ENCODE measurements around the gene STARD8.
"Not testable (repeated sequence)": the region's sequence is repeated elsewhere in the genome, so short reads cannot be mapped to it uniquely, and the experiment has no call there.

STARD8 gene

GRCh38 chrX:68732906-68733493 is 85.5 kb downstream of the STARD8 start:
- Mint-ChIP-seq H3K9me3 (no peaks in the 10 kb centered on the region), H3K4me1 (no peaks in the 10 kb centered on the region), H3K4me3 (no peak overlapping the region), H3K27ac (no peak overlapping the region), H3K27me3 (peaks cover 10% of the 10 kb centered on the region)
- peak; percentile 45 to 59 for DNase-seq
- no peak for ATAC-seq

DNA sequence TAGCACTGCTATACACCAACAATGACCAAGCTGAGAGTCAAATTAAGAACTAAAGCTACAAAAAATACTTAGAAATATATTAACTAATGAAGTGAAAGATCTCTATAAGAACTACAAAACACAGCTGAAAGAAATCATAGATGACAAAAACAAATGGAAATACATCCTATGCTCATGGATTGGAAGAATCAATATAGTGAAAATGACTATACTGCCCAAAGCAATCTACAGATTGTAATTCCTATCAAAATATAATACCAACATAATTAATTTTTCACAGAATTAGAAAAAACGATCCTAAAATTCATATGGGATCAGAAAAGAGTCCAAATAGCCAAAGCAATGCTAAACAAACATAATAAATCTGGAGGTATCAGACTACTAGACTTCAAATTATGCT is 87.8 kb downstream of the STARD8 start:
- H3K4me1 Mint-ChIP-seq, result no peaks in the 10 kb centered on the region
- no peak overlapping the region for H3K4me3 Mint-ChIP-seq
- no peak overlapping the region for H3K27ac Mint-ChIP-seq
- peaks cover 8% of the 10 kb centered on the region for H3K27me3 Mint-ChIP-seq
- H3K9me3 Mint-ChIP-seq, result no peaks in the 10 kb centered on the region
- ATAC-seq (no peak), DNase-seq (no peak)

DNA sequence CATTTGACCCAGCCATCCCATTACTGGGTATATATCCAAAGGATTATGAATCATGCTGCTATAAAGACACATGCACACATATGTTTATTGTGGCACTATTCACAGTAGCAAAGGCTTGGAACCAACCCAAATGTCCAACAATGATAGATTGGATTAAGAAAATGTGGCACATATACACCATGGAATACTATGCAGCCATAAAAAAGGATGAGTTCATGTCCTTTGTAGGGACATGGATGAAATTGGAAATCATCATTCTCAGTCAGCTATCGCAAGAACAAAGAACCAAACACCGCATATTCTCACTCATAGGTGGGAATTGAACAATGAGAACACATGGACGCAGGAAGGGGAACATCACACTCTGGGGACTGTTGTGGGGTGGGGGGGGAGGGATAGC is 94.4 kb downstream of the STARD8 start:
- not testable (repeated sequence) for H3K4me1 Mint-ChIP-seq, H3K4me3 Mint-ChIP-seq, ATAC-seq, DNase-seq, H3K27ac Mint-ChIP-seq, H3K27me3 Mint-ChIP-seq, H3K9me3 Mint-ChIP-seq

DNA sequence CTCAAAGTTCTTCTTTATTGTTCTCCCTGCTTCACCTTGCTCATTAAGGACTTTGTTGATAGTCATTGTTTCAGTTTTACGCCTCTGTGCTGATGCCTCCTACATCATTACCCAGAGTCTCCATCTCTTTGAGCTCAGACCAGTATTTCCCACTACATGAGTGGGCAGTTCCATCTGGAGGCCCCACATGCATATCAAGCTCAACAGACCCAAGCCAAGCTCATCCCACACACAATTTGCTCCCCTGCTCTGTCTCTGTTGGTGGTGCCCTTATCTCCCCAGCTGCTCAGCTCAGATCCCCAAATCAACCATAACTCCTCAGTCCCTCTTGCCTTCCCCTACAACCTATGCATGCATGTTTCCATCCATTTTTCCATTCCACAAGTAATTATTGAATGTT is 96.3 kb downstream of the STARD8 start:
- H3K4me3 Mint-ChIP-seq, result no peak overlapping the region
- no peak for ATAC-seq
- H3K27ac Mint-ChIP-seq, result no peak overlapping the region
- DNase-seq, result no peak
- no peaks in the 10 kb centered on the region for H3K27me3 Mint-ChIP-seq
- H3K4me1 Mint-ChIP-seq, result peaks cover 6% of the 10 kb centered on the region
- no peaks in the 10 kb centered on the region for H3K9me3 Mint-ChIP-seq

DNA sequence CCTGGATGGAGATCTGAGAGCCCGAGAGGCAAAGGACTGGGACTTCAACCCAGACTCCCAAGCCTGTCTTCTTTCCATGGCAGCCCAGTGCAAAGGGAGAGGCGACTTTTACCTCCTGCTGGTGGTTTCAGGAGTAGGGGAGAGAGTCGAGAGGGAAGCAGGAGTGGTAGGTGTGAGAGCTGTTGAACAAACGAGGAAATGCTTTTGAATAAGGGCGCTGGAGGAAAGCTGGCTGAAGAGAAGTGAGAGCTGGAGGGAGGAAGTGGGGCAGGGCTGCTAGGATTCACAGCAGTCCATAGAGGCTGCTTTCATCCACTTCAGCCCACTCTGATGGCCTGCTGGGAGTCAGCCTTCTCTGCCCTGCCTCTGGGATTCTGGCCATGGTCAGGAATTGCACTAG is 99.5 kb downstream of the STARD8 start:
- H3K4me3 Mint-ChIP-seq, result no peak overlapping the region
- H3K27me3 Mint-ChIP-seq, result no peaks in the 10 kb centered on the region
- ATAC-seq, result no peak
- DNase-seq, result no peak
- H3K9me3 Mint-ChIP-seq, result no peaks in the 10 kb centered on the region
- no peak overlapping the region for H3K27ac Mint-ChIP-seq
- H3K4me1 Mint-ChIP-seq, result peaks cover 6% of the 10 kb centered on the region

DNA sequence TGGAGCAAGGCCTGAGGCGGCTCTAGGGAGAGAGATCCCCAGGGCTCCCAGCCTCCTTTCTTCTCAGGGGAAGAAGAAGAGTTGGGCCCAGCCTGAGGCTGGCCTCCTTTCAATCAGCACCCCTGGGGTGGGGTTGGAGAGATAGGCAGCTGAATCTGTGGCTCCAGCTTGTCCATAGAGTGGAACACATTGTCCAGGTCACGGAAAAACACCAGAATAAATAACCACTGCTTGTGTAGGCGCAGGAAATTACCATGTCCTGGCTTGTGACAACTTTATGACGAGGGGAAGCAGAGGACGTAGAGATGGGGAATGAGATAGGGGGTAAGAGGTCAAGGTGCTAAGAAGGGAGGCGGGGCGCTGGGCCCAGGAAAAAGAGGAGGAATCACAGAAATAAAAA is 100.6 kb downstream of the STARD8 start:
- ATAC-seq (peak; percentile 29), DNase-seq (no peak)
- H3K27me3 Mint-ChIP-seq, result no peaks in the 10 kb centered on the region
- peaks cover 6% of the 10 kb centered on the region for H3K4me1 Mint-ChIP-seq
- no peaks in the 10 kb centered on the region for H3K9me3 Mint-ChIP-seq
- no peak overlapping the region for H3K4me3 Mint-ChIP-seq
- peak overlapping the region in 1 of 2 donors; percentile 72 for H3K27ac Mint-ChIP-seq

DNA sequence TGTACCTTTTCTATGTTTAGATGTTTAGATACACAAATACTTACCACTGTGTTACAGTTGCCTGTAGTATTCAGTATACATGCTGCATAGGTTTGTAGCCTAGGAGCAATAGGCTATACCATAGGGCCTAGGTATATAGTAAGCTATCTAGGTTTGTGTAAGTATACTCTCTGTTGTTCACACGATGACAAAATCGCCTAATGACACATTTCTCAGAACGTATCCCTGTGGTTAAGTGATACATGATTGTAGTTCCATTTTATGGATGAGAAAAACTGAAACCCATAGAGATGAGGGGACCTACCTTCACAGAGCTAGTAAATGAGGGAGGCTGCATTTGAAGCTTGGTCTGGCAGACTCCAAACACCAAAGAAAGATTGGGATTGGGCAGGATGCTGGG is 102.0 kb downstream of the STARD8 start:
- peaks cover 0 to 7% of the 10 kb centered on the region in 2 donors for H3K9me3 Mint-ChIP-seq
- peak; percentile 82 for ATAC-seq
- no peak overlapping the region for H3K27ac Mint-ChIP-seq
- H3K4me1 Mint-ChIP-seq, result peaks cover 6% of the 10 kb centered on the region
- no peak overlapping the region for H3K4me3 Mint-ChIP-seq
- no peaks in the 10 kb centered on the region for H3K27me3 Mint-ChIP-seq
- DNase-seq, result no peak

GRCh38 chrX:68750316-68750715 is 102.8 kb downstream of the STARD8 start:
- DNase-seq (no peak), ATAC-seq (no peak)
- peaks cover 0 to 7% of the 10 kb centered on the region in 2 donors for H3K9me3 Mint-ChIP-seq
- H3K4me1 Mint-ChIP-seq, result peaks cover 6% of the 10 kb centered on the region
- no peak overlapping the region for H3K27ac Mint-ChIP-seq
- no peaks in the 10 kb centered on the region for H3K27me3 Mint-ChIP-seq
- H3K4me3 Mint-ChIP-seq, result no peak overlapping the region

GRCh38 chrX:68751372-68751771 is 103.9 kb downstream of the STARD8 start:
- ATAC-seq (no peak), DNase-seq (no peak)
- Mint-ChIP-seq H3K27ac (no peak overlapping the region), H3K4me1 (peaks cover 6% of the 10 kb centered on the region), H3K27me3 (no peaks in the 10 kb centered on the region), H3K9me3 (peaks cover 0 to 7% of the 10 kb centered on the region in 2 donors), H3K4me3 (no peak overlapping the region)

GRCh38 chrX:68753218-68753617 is 105.8 kb downstream of the STARD8 start:
- H3K9me3 Mint-ChIP-seq, result peaks cover 0 to 7% of the 10 kb centered on the region in 2 donors
- DNase-seq (no peak), ATAC-seq (no peak)
- H3K4me3 Mint-ChIP-seq, result no peak overlapping the region
- peaks cover 2% of the 10 kb centered on the region for H3K4me1 Mint-ChIP-seq
- H3K27me3 Mint-ChIP-seq, result no peaks in the 10 kb centered on the region
- no peak overlapping the region for H3K27ac Mint-ChIP-seq

DNA sequence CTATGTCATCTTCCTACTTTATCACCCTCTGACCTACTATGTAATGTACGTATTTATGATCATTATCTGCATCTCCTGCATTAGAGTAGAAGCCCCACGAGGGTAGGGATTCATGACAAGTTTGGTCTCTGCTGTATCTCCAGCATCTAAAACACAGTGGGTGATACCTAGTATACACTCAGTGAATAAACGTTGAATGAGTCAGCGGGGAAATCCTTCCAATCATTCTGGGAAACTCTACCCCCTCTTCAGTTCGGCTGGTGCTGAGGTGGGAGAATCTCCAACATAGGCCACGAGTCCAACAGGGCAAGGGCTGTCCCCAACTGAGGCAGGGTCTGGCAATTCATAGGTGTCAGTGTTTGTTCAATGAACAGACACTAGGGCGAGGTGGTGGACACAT is 106.9 kb downstream of the STARD8 start:
- Mint-ChIP-seq H3K4me3 (no peak overlapping the region), H3K9me3 (peaks cover 0 to 7% of the 10 kb centered on the region in 2 donors), H3K27ac (no peak overlapping the region), H3K4me1 (no peaks in the 10 kb centered on the region), H3K27me3 (no peaks in the 10 kb centered on the region)
- ATAC-seq (peak; percentile 62), DNase-seq (peak in 1 of 2 donors; percentile 10)

DNA sequence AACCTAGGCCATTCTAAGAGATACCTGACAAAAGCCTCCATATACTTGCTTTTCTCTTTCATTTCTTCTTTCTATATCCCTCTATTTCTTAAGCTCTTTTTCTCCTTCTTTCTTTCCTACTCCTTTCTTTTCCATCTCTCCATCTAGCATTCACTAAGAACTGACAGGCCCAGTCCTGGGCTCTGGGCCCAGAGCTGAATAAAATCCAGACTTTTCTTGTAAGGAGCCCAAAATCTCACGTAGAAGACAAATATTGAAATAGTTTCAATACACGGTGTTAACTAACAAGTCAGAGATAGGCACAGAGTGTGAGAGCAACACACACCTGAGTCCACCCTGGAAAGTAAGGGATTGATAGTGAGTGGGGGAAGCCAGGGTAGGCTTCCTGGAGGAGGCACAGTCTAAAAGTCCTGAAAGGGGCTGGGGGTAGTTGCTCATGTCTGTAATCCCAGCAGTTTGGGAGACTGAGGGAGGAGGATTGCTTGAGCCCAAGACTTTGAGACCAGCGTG is 108.2 kb downstream of the STARD8 start:
- Mint-ChIP-seq H3K9me3 (peaks cover 0 to 7% of the 10 kb centered on the region in 2 donors), H3K27me3 (no peaks in the 10 kb centered on the region), H3K4me3 (no peak overlapping the region), H3K27ac (no peak overlapping the region), H3K4me1 (no peaks in the 10 kb centered on the region)
- no peak for DNase-seq
- ATAC-seq, result no peak

GRCh38 chrX:68757331-68757730 is 109.9 kb downstream of the STARD8 start:
- Mint-ChIP-seq H3K27me3 (no peaks in the 10 kb centered on the region), H3K27ac (no peak overlapping the region), H3K9me3 (peaks cover 0 to 7% of the 10 kb centered on the region in 2 donors), H3K4me3 (no peak overlapping the region), H3K4me1 (no peaks in the 10 kb centered on the region)
- ATAC-seq (no peak), DNase-seq (no peak)

- Mint-ChIP-seq H3K27ac (no peak overlapping the region), H3K4me1 (no peaks in the 10 kb centered on the region), H3K27me3 (no peaks in the 10 kb centered on the region), H3K9me3 (peaks cover 0 to 7% of the 10 kb centered on the region in 2 donors), H3K4me3 (no peak overlapping the region)
- DNase-seq (no peak), ATAC-seq (no peak)
Observed at GRCh38 chrX:68757731-68758130, 110.3 kb downstream of the STARD8 start.

GRCh38 chrX:68758671-68759070 is 111.2 kb downstream of the STARD8 start:
- Mint-ChIP-seq H3K27me3 (no peaks in the 10 kb centered on the region), H3K4me1 (no peaks in the 10 kb centered on the region), H3K9me3 (peaks cover 0 to 7% of the 10 kb centered on the region in 2 donors), H3K27ac (no peak overlapping the region), H3K4me3 (no peak overlapping the region)
- no peak for ATAC-seq
- DNase-seq, result no peak

DNA sequence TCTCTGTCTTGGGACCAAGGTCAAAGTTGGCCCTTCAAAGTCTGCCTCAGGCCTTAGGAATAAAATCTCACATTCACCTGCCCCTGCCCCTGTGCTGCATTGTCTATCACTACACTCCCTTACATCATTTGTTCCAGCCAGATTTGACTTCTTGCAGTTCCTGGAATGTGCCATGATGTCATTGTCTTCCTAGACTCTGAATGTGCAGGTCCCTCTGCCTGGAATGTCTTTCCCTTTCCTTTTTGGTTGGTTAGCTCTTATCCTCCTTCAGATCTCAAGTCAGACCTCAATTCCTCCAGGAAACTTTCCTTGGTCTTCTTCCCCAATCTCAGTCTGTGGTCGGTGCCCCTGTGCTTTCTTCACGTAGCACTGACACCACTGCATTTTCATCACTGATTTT is 113.6 kb downstream of the STARD8 start:
- Mint-ChIP-seq H3K27me3 (no peaks in the 10 kb centered on the region), H3K9me3 (no peaks in the 10 kb centered on the region), H3K27ac (no peak overlapping the region), H3K4me3 (no peak overlapping the region), H3K4me1 (no peaks in the 10 kb centered on the region)
- ATAC-seq, result no peak
- no peak for DNase-seq

DNA sequence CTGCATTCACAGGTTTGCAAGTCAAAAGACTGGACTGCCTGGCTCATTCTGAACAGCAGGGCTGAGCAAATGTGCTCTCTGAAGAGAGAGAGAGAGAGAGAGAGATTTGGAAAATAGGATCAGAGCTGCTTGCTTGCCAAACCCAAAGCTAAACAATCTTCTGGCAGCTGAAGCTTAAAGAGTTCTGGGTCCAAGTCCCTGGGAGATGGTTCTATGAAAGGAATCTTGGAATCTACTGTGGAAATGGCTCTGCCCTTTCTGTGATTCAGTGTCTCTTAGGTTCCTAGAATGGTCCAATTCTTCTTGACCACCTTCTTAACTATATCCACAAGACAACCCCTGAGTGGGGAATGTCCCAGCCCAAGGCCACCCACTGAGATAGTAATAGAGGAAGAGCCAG is 115.3 kb downstream of the STARD8 start:
- Mint-ChIP-seq H3K4me1 (no peaks in the 10 kb centered on the region), H3K27me3 (no peaks in the 10 kb centered on the region), H3K9me3 (no peaks in the 10 kb centered on the region), H3K27ac (no peak overlapping the region), H3K4me3 (no peak overlapping the region)
- no peak for ATAC-seq
- no peak for DNase-seq

Data from stimulated activated naive CD8-positive, alpha-beta T cell treated with anti-CD3 and anti-CD28 coated beads, Interleukin-15, amount 100 ng/mL, for 72 hours (primary cell).